Measurements from ENCODE around the gene PTCD1. TPM values are rescaled to one million over a fixed set of nuclear protein-coding genes. Genes with fewer than 3 reads are reported as not detected.

PTCD1 gene, protein sequence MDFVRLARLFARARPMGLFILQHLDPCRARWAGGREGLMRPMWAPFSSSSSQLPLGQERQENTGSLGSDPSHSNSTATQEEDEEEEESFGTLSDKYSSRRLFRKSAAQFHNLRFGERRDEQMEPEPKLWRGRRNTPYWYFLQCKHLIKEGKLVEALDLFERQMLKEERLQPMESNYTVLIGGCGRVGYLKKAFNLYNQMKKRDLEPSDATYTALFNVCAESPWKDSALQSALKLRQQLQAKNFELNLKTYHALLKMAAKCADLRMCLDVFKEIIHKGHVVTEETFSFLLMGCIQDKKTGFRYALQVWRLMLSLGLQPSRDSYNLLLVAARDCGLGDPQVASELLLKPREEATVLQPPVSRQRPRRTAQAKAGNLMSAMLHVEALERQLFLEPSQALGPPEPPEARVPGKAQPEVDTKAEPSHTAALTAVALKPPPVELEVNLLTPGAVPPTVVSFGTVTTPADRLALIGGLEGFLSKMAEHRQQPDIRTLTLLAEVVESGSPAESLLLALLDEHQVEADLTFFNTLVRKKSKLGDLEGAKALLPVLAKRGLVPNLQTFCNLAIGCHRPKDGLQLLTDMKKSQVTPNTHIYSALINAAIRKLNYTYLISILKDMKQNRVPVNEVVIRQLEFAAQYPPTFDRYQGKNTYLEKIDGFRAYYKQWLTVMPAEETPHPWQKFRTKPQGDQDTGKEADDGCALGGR
- total RNA-seq (ENCODE audit: low replicate concordance), result 8.3 and 10.5 TPM in 2 replicates

DNA sequence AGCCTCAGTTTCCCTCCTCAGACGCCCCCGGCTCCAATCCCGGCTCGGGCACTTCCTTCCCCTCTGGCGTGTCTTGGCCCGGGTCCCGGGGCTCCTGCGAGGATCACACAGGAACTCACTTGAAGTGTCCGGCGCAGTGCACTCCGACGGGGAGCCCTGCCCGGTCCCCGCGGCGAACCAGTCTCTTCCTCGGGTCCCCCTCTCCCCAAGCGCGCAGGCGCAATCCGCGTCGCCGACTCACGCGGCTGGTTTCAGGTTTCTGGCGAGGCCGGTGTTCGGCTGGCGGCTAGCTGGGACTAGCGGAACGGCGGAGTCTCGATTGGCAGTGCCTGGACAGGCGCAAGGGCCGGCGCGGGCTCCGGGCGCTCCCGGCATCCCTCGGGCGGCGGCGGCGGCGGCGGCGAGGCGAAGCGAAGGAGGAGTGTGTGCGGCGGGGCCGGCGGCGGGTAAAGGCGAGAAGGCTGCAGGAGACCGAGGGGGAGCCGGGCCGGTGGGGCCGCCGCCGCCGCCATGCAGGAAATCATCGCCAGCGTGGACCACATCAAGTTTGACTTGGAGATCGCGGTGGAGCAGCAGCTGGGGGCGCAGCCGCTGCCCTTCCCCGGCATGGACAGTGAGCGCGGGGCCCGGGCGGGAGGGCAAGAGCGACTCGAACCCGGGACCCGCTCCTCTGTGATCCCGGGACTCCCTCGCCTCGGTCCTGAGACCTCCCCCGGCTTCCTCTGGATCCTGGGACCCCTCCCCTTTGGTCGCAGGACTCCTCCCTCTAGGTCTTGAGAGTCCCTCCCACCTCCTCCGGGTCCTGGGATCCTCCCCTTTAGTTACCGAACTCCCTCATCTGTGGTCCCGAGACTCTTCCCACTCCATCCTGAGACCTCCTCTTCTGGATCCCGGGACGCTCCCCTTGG, at the start of gene PTCD1, which contains the start of gene CPSF4:
Gene PTCD1, minus strand, starts transcription at position 226 of the 908 bp plus-strand sequence. CDS start 3,556 bp downstream, outside the sequence.
Gene CPSF4, plus strand, starts transcription at position 371 of the 908 bp plus-strand sequence. Its CDS starts 140 bp downstream, at position 511.
- H3K36me3 ChIP-seq, result peaks cover 6% of the 10 kb centered on the region
- H3K27ac ChIP-seq, result peak within 1 kb of the TSS; percentile 86
- peaks cover 10% of the 10 kb centered on the region for H3K4me1 ChIP-seq
- Mint-ChIP-seq H3K9me3 (no peaks in the 10 kb centered on the region), H3K4me3 (peak within 1 kb of the TSS; percentile 99), H3K36me3 (peaks cover 14% of the 10 kb centered on the region), H3K27ac (peak within 1 kb of the TSS; percentile 83), H3K27me3 (ENCODE audit: insufficient read depth, low read depth) (peaks cover 10% of the 10 kb centered on the region), H3K4me1 (peaks cover 20% of the 10 kb centered on the region)
- H4K20me1 ChIP-seq (ENCODE audit: low read depth), result peaks cover 32% of the 10 kb centered on the region
- peak within 1 kb of the TSS; percentile 90 for H3K4me3 ChIP-seq
- TF ChIP-seq, protein P1, sequence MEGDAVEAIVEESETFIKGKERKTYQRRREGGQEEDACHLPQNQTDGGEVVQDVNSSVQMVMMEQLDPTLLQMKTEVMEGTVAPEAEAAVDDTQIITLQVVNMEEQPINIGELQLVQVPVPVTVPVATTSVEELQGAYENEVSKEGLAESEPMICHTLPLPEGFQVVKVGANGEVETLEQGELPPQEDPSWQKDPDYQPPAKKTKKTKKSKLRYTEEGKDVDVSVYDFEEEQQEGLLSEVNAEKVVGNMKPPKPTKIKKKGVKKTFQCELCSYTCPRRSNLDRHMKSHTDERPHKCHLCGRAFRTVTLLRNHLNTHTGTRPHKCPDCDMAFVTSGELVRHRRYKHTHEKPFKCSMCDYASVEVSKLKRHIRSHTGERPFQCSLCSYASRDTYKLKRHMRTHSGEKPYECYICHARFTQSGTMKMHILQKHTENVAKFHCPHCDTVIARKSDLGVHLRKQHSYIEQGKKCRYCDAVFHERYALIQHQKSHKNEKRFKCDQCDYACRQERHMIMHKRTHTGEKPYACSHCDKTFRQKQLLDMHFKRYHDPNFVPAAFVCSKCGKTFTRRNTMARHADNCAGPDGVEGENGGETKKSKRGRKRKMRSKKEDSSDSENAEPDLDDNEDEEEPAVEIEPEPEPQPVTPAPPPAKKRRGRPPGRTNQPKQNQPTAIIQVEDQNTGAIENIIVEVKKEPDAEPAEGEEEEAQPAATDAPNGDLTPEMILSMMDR (IDR thresholded peaks at IDR 0.05), result no peak
- TF ChIP-seq EZH2 (IDR thresholded peaks at IDR 0.05) (no peak), EZH2phosphoT487 (IDR thresholded peaks at IDR 0.05) (no peak)
- peak within 1 kb of the TSS; percentile 90 for H3K9ac ChIP-seq
- peak; percentile 100 for DNase-seq (ENCODE audit: low spot score)
- no peaks in the 10 kb centered on the region for H3K27me3 ChIP-seq
- H3K79me2 ChIP-seq (ENCODE audit: low read depth), result peaks cover 83% of the 10 kb centered on the region
- H3F3A ChIP-seq (ENCODE audit: low read depth), result peaks cover 13% of the 10 kb centered on the region
- H3K4me2 ChIP-seq, result peak within 1 kb of the TSS; percentile 77
- H3K9me3 ChIP-seq (ENCODE audit: low read depth), result no peaks in the 10 kb centered on the region
- peak within 1 kb of the TSS; percentile 80 for H2AFZ ChIP-seq (replicated peaks)

- H3K4me1 Mint-ChIP-seq, result no peaks in the 10 kb centered on the region
- Histone ChIP-seq H3K4me1 (no peaks in the 10 kb centered on the region), H3F3A (ENCODE audit: low read depth) (peaks cover 7% of the 10 kb centered on the region), H3K4me3 (no peak overlapping the region), H3K79me2 (ENCODE audit: low read depth) (no peaks in the 10 kb centered on the region), H3K27me3 (no peaks in the 10 kb centered on the region), H3K9me3 (ENCODE audit: low read depth) (no peaks in the 10 kb centered on the region), H3K4me2 (no peak overlapping the region), H3K36me3 (no peaks in the 10 kb centered on the region), H4K20me1 (ENCODE audit: low read depth) (no peaks in the 10 kb centered on the region), H3K9ac (no peak overlapping the region), H3K27ac (no peak overlapping the region), H2AFZ (replicated peaks) (no peak overlapping the region)
- H3K27ac Mint-ChIP-seq, result no peak overlapping the region
- DNase-seq (ENCODE audit: low spot score), result no peak
- H3K27me3 Mint-ChIP-seq (ENCODE audit: insufficient read depth, low read depth), result no peaks in the 10 kb centered on the region
- TF ChIP-seq EZH2 (IDR thresholded peaks at IDR 0.05) (no peak), EZH2phosphoT487 (IDR thresholded peaks at IDR 0.05) (no peak)
- TF ChIP-seq, protein P1 (IDR thresholded peaks at IDR 0.05), result no peak
- no peaks in the 10 kb centered on the region for H3K9me3 Mint-ChIP-seq
- peaks cover 19% of the 10 kb centered on the region for H3K36me3 Mint-ChIP-seq
- no peak overlapping the region for H3K4me3 Mint-ChIP-seq
Measured at GRCh38 chr7:99485094-99485493, 46.5 kb upstream of the PTCD1 start.
